NCI-H187 (cell line): Measurements from ENCODE around the gene ABCA3.
A peak's percentile ranks its signal among the peaks of the same experiment; 100 is the strongest.

Source experiments
- DNase-seq, 2 experiments: peaks; one replicate each; lab custom pipeline; 2025; lab: John Stamatoyannopoulos, UW

Gene ABCA3

GRCh38 chr16:2235234-2235651, 105.3 kb downstream of the ABCA3 start:
- DNase-seq, result no peak

GRCh38 chr16:2234813-2235170, 105.7 kb downstream of the ABCA3 start:
- DNase-seq, result no peak

DNA sequence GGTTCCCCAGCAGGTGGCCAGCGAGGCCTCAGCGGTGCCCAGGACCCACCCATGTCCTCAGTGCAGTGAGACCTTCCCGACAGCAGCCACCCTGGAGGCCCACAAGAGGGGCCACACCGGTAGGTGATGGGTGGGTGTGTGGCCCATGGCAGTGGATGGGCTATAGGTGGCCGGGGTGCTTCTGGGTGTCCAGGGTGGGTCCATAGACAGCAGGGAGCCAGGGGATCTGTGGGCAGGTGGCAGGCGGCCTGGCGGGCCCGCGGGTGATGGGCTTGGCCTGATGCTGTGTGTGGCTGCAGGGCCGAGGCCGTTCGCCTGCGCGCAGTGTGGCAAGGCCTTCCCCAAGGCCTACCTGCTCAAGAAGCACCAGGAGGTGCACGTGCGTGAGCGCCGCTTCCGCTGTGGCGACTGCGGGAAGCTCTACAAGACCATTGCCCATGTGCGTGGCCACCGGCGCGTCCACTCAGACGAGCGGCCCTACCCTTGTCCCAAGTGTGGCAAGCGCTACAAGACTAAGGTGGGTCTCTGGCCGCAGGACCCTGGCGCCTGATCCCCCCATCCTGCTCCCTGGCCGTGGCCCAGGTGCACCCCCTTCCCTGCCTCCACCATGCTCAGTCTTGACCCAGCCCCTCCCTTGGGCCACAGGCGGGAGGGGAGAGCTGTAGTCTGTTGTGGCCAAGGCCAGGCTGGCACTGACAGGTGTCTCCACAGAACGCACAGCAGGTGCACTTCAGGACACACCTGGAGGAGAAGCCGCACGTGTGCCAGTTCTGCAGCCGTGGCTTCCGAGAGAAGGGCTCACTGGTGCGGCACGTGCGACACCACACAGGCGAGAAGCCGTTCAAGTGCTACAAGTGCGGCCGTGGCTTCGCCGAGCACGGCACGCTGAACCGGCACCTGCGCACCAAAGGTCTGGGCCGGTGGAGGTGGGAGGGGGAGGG, 106.4 kb downstream of the ABCA3 start:
- DNase-seq, result peak; percentile 88 to 97

DNA sequence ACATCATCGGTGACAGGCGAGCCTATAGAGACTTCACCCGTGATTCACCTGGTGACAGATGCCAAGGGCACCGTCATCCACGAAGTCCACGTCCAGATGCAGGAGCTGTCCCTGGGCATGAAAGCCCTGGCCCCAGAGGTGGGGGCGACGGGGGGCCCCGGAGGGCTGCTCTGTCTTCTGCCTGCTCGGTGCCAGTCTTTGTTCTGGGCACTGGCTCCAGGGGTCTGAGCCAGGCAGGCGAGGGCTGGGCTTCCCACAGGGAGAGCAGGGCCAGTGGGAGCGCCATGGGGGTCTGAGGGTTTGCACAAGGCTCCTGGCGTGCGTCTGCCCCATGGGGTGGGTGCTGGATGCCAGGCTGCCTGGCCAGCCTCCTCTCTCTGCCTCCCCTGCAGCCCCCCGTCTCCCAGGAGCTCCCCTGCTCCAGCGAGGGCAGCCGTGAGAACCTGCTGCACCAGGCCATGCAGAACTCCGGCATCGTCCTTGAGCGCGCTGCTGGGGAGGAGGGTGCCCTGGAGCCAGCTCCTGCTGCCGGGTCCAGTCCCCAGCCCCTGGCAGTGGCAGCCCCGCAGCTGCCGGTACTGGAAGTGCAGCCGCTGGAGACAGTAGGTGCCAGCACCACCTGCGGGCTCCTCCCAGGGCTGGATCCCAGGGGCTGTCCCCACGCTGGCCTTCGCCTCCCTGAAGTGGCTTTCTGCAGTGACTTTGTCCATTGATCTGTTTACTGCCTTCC, 107.3 kb downstream of the ABCA3 start:
- no peak for DNase-seq

GRCh38 chr16:2232094-2232990, 108.2 kb downstream of the ABCA3 start:
- no peak for DNase-seq

GRCh38 chr16:2231016-2231931, 109.3 kb downstream of the ABCA3 start:
- peak; percentile 76 to 90 for DNase-seq

DNA sequence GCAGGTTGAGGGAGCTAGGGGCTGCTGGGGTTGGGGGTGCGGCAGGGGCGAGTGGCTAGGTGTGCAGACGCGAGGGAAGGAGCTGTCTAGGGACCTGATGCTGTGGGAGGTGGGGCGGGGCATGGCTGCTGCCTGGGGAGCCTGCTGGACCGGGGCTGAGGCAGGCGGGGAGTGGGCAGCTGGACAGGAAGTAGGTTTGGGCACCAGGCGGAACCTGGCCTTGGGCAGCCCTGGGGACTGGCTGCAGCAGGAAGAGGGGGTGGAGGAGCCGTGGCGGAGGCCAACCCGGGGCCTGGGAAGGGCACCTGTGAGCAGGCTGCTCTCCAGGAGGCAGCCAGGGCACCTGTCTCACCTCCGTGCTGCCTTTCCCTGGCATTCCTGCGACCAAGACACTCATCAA, 110.2 kb downstream of the ABCA3 start:
- DNase-seq, result no peak

DNA sequence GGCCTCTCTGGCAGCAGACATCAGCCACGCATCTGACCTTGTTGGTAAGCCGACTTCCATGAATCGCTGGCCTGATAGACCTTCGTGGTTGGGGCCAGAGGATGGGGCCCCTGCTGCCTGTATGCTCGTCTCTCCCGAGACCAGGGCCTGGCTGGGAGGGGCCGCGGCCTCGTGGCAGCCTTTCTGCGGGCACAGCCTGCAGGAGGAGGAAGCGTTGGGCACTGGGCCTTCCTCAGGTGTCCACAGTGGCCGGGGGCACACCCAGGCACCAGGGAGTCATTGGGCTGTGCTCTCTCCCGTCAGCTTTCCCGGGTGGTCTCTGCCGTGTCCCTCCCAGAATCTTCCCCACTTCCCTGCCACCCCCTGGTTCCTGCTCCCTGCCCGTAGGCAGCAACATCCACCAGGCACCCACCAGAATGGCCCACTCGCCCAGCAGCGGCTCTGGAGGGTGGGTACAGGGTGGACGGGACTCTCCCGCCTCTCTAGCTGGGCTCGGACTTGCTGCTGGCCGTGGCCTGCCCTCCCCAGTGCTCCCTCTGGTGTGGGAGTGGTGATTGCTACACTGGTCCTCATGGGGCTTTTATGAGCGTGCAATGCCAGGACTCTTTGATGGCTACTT, 110.8 kb downstream of the ABCA3 start:
- no peak for DNase-seq

DNA sequence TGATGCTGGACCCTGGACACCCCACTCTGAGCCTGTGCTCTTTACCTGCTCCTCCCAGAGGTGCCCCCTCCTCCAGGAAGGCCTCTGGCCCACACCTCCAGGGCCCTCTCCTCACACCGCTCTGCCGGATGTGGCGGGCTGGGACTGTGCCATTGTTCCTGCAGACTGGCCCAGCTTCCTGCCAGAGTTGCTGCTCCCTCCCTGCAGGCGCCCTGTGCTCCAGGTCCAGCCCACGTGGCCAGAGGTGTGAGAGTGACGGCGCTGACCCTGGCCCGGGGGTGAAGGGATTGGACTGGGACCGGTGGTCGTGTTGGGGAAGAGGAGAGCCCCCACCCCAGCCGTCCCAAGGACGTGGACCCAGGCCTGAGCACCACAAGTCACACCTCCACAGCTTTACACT, 111.4 kb downstream of the ABCA3 start:
- no peak for DNase-seq

GRCh38 chr16:2228161-2228824, 112.2 kb downstream of the ABCA3 start:
- no peak for DNase-seq

DNA sequence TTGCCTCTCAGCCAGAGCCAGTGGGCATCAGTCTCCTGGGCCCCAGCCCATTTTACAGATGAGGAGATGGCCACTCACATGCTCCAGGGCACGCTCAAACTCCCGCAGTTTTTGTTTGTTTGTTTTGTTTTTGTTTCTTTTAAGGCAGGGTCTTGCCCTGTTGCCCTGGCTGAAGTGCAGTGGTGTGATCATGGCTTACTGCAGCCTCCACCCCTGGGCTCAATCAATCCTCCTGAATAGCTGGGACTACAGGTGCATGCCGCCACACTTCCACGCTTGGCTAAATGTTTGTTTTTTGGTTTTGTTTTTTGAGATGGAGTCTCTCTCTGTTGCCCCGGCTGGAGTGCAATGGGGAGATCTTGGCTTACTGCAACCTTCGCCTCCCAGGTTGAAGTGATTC, 113.6 kb downstream of the ABCA3 start:
- no peak for DNase-seq

DNA sequence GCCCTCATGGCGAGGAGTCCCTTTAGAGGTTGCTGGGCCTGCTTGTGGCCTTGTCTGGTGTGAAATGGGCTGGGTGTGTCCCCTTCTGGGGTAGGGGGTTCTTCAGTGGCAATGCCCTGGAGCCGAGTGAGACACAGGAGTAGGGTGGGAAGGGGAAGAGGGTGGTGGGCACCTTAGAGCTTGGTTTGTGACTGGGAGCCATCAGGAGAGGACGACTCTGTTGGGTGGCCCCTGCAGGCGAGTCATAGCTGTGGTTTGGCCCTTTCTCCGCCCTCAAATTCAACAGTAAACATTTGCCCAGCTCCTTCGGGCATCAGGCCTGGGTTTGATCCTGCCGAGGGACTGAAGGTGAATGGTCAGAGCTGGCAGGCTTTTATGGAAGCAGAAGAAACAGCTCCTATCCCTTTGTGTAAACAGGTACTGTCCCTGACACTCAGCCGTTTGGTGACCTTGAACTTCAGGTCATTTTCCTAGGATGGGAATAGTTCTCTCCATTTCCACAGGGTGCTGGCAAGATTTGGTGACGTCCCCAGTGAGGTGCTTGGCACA, 114.2 kb downstream of the ABCA3 start:
- no peak for DNase-seq
